Stimulated activated CD8-positive, alpha-beta memory T cell treated with anti-CD3 and anti-CD28 coated beads, Interleukin-2, amount 100 ng/mL, for 48 hours (primary cell): ENCODE results near the gene IGFL4.

Experiments used
- DNase-seq, 2 donors: peaks; one replicate each; pipeline ENCODE4 v3.0.0-alpha.2; 2020; ENCODE audit warnings: low read depth in 2 of 2

Gene IGFL4

GRCh38 chr19:46021531-46022041, 19.2 kb downstream of the IGFL4 start:
- DNase-seq = no peak

- DNase-seq = no peak
Observed at GRCh38 chr19:46020819-46021125, 20.0 kb downstream of the IGFL4 start.

- no peak for DNase-seq
Observed at GRCh38 chr19:46019270-46019669, 21.5 kb downstream of the IGFL4 start.

- no peak for DNase-seq
Observed at GRCh38 chr19:46018729-46019251, 22.0 kb downstream of the IGFL4 start.

- DNase-seq = no peak
Observed at GRCh38 chr19:46017874-46018675, 22.7 kb downstream of the IGFL4 start.

GRCh38 chr19:46017095-46017429, 23.7 kb downstream of the IGFL4 start:
- DNase-seq = no peak

- peak; percentile 72 to 77 for DNase-seq
Observed at GRCh38 chr19:46016426-46017094, 24.2 kb downstream of the IGFL4 start.

- peak in 1 of 2 donors; percentile 11 for DNase-seq
Observed at GRCh38 chr19:46015687-46016425, 24.9 kb downstream of the IGFL4 start.

- peak; percentile 55 to 57 for DNase-seq
Observed at GRCh38 chr19:46014941-46015686, 25.7 kb downstream of the IGFL4 start.

GRCh38 chr19:46014534-46014933, 26.3 kb downstream of the IGFL4 start:
- no peak for DNase-seq

GRCh38 chr19:46009530-46010510, 31.0 kb downstream of the IGFL4 start:
- DNase-seq = peak; percentile 42 to 51

- DNase-seq = no peak
Observed at GRCh38 chr19:46006411-46006810, 34.4 kb downstream of the IGFL4 start.

- DNase-seq = no peak
Observed at GRCh38 chr19:46002678-46003275, 38.0 kb downstream of the IGFL4 start.

- peak; percentile 44 to 60 for DNase-seq
Observed at GRCh38 chr19:46000491-46001246, 40.1 kb downstream of the IGFL4 start.

GRCh38 chr19:45999653-46000121, 41.1 kb downstream of the IGFL4 start:
- no peak for DNase-seq

GRCh38 chr19:45998834-45999233, 42.0 kb downstream of the IGFL4 start:
- DNase-seq = no peak

- DNase-seq = no peak
Observed at GRCh38 chr19:45996933-45997332, 43.9 kb downstream of the IGFL4 start.

- DNase-seq = no peak
Observed at GRCh38 chr19:45995715-45996385, 45.0 kb downstream of the IGFL4 start.
